Hepatocyte (in vitro differentiated cells): ENCODE data around the gene RAP1GAP2. TPM values are rescaled to one million over a fixed set of nuclear protein-coding genes. Genes with fewer than 3 reads are reported as not detected.

Source experiments
- DNase-seq: peaks from one replicate; pipeline ENCODE4 v3.0.0-alpha.2; 2016; ENCODE audit warnings: low spot score
- H2AFZ ChIP-seq: fragments of 200-600 bp; sonication (generic); 2 replicates; pipeline ENCODE4 v1.6.0; 2016; ENCODE audit warnings: antibody characterized with exemption, mild to moderate bottlenecking
- H3K27ac ChIP-seq: fragments of 200-600 bp; sonication (generic); 2 replicates; pipeline ENCODE4 v1.5.1; 2016; ENCODE audit warnings: mild to moderate bottlenecking
- H3K27me3 ChIP-seq: fragments of 200-600 bp; sonication (generic); 2 replicates; pipeline ENCODE4 v1.6.1; 2016
- H3K36me3 ChIP-seq: fragments of 200-600 bp; sonication (generic); replicated peaks from 2 replicates; pipeline ENCODE4 v1.5.1; 2016; ENCODE audit warnings: low read depth; ENCODE audit not compliant: insufficient read depth
- H3K4me1 ChIP-seq: fragments of 200-600 bp; sonication (generic); 2 replicates; pipeline ENCODE4 v1.5.1; 2016; ENCODE audit warnings: mild to moderate bottlenecking, moderate library complexity; ENCODE audit not compliant: insufficient read depth
- H3K4me2 ChIP-seq: fragments of 200-600 bp; sonication (generic); 2 replicates; pipeline ENCODE4 v1.6.0; 2016
- H3K4me3 ChIP-seq: fragments of 200-600 bp; sonication (generic); 2 replicates; pipeline ENCODE4 v1.5.1; 2016; ENCODE audit warnings: mild to moderate bottlenecking
- H3K79me2 ChIP-seq: fragments of 200-600 bp; sonication (generic); 2 replicates; pipeline ENCODE4 v1.6.0; 2017; ENCODE audit warnings: mild to moderate bottlenecking
- H3K9me2 ChIP-seq: fragments of 200-600 bp; sonication (generic); replicated peaks from 2 replicates; pipeline ENCODE4 v1.6.0; 2017; ENCODE audit warnings: mild to moderate bottlenecking; ENCODE audit not compliant: insufficient read depth
- H3K9me3 ChIP-seq: fragments of 200-600 bp; sonication (generic); 2 replicates; pipeline ENCODE4 v1.5.1; 2016; ENCODE audit warnings: low read depth, mild to moderate bottlenecking
- H4K20me1 ChIP-seq: fragments of 200-600 bp; sonication (generic); 2 replicates; pipeline ENCODE4 v1.6.0; 2016; ENCODE audit warnings: mild to moderate bottlenecking; ENCODE audit not compliant: insufficient read depth, poor library complexity, severe bottlenecking
- CTCF ChIP-seq: fragments of 200-600 bp; sonication (generic); IDR thresholded peaks from 2 replicates; pipeline ENCODE4 v1.5.1; 2016; ENCODE audit warnings: antibody characterized with exemption, mild to moderate bottlenecking; ENCODE audit not compliant: poor library complexity
- EZH2 ChIP-seq: fragments of 200-600 bp; sonication (generic); IDR thresholded peaks from 2 replicates; pipeline ENCODE4 v1.6.1; 2016; ENCODE audit warnings: antibody characterized with exemption, mild to moderate bottlenecking, borderline replicate concordance
- EZH2phosphoT487 ChIP-seq: fragments of 200-600 bp; sonication (generic); IDR thresholded peaks from one replicate; pipeline ENCODE4 v1.6.1; 2018; ENCODE audit warnings: antibody characterized with exemption, mild to moderate bottlenecking, low read depth, moderate library complexity; ENCODE audit not compliant: unreplicated experiment, severe bottlenecking
- WGBS: methylation state at CpG from one replicate; pipeline ENCODE4 v1.1.6; 2016; ENCODE audit warnings: low lambda C conversion rate; ENCODE audit errors: missing lambda C conversion rate; 5-methylcytosine and 5-hydroxymethylcytosine counted together
- polyA plus RNA-seq: library from polyadenylated mRNA; unstranded; fragments of >200 nt; fragmentation: Nextera tagmentation; extraction: Ambion mirVana; gene quantifications from 2 replicates; pipeline ENCODE4 v1.2.1, GENCODE V29; 2016
- total RNA-seq: library from RNA; depleted of rRNA; stranded (reverse); fragments of >200 nt; gene quantifications from 2 replicates; pipeline ENCODE4 v1.2.3, GENCODE V29; 2014

The RAP1GAP2 gene
- total and polyA plus RNA-seq, 2 experiments from 2014 or later, result 3.0 to 10.0 TPM

DNA sequence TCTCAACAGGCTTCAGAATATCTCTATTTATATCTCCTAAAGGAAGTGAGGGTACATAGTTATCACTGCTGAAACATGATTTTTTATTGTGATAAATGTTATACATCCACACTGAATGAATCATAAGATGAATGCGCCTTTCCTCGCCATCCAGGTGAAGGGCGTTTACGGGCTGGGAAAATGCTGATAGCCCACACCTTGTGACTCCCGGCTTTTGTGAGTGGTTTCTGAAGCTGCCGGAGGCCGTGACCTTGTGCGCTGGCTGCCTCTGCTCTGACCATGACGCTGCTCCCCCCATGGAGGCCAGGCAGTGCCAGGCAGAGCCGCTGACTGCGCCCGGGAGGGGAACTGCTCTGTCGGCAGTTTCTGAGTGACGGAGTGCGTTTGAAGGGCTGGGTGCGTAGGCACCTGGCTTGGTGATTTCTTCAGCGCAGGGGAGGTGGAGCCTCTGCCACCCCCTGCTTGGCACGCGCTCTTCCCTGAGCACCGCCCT, 97.2 kb downstream of the RAP1GAP2 start:
- no peak overlapping the region for H3K4me3 ChIP-seq
- peaks cover 3% of the 10 kb centered on the region for H3K79me2 ChIP-seq
- no peaks in the 10 kb centered on the region for H3K9me3 ChIP-seq
- no peaks in the 10 kb centered on the region for H3K27me3 ChIP-seq
- no peak for DNase-seq
- H2AFZ ChIP-seq, result no peak overlapping the region
- H3K9me2 ChIP-seq, result no peaks in the 10 kb centered on the region
- 91% methylated on average over 20 of the region's 20 CpGs for whole genome bisulfite sequencing
- no peaks in the 10 kb centered on the region for H4K20me1 ChIP-seq
- H3K27ac ChIP-seq, result peak overlapping the region; percentile 87
- H3K36me3 ChIP-seq, result no peaks in the 10 kb centered on the region
- no peak overlapping the region for H3K4me2 ChIP-seq
- no peak for TF ChIP-seq CTCF
- no peak for TF ChIP-seq EZH2phosphoT487
- TF ChIP-seq EZH2, result no peak
- H3K4me1 ChIP-seq, result peaks cover 9% of the 10 kb centered on the region

- no peak overlapping the region for H2AFZ ChIP-seq
- WGBS, result 83% methylated on average over 17 of the region's 17 CpGs
- H3K27me3 ChIP-seq, result no peaks in the 10 kb centered on the region
- H3K9me3 ChIP-seq, result no peaks in the 10 kb centered on the region
- H3K9me2 ChIP-seq, result no peaks in the 10 kb centered on the region
- DNase-seq, result peak; percentile 67
- no peak overlapping the region for H3K4me3 ChIP-seq
- peaks cover 3% of the 10 kb centered on the region for H3K79me2 ChIP-seq
- peak overlapping the region; percentile 59 for H3K4me2 ChIP-seq
- H3K36me3 ChIP-seq, result no peaks in the 10 kb centered on the region
- H3K4me1 ChIP-seq, result peaks cover 12% of the 10 kb centered on the region
- TF ChIP-seq CTCF (no peak), EZH2 (no peak), EZH2phosphoT487 (no peak)
- H3K27ac ChIP-seq, result peak overlapping the region; percentile 87
- H4K20me1 ChIP-seq, result no peaks in the 10 kb centered on the region
Observed at GRCh38 chr17:2894782-2895181, 98.5 kb downstream of the RAP1GAP2 start.

DNA sequence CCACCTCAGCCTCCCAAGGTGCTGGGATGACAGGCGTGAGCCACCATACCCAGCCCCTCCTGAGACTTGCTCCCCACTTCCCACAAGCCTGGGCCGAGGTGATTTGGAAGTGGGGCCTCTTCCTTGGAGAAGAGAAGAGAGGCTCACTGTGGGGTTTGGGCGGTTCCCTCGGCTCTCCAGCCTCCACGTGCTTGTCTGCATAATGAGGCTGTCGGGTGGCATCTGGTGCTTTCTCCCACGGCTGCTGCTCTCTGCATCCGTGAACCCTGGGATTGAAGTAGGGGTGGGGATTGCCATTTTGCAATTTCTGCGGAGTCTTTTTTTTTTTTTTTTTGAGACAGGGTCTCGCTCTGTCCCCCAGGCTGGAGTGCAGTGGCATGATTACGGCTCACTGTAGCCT, 101.4 kb downstream of the RAP1GAP2 start:
- no peaks in the 10 kb centered on the region for H4K20me1 ChIP-seq
- H2AFZ ChIP-seq, result no peak overlapping the region
- peaks cover 4% of the 10 kb centered on the region for H3K4me1 ChIP-seq
- H3K27me3 ChIP-seq, result no peaks in the 10 kb centered on the region
- no peak overlapping the region for H3K4me2 ChIP-seq
- TF ChIP-seq EZH2 (no peak), CTCF (no peak), EZH2phosphoT487 (no peak)
- H3K9me3 ChIP-seq, result no peaks in the 10 kb centered on the region
- WGBS, result 90% methylated on average over 10 of the region's 11 CpGs
- H3K4me3 ChIP-seq, result no peak overlapping the region
- DNase-seq, result no peak
- no peak overlapping the region for H3K27ac ChIP-seq
- H3K79me2 ChIP-seq, result no peaks in the 10 kb centered on the region
- no peaks in the 10 kb centered on the region for H3K36me3 ChIP-seq
- H3K9me2 ChIP-seq, result no peaks in the 10 kb centered on the region
